Epithelial cell of esophagus (primary cell): ENCODE measurements around the gene SLC43A2.

ENCODE experiments used
- DNase-seq: peaks from one replicate; pipeline ENCODE4 v3.0.0; 2010; ENCODE audit warnings: low read depth
- H3K4me3 ChIP-seq: 2 replicates; pipeline ENCODE4 v1.5.1; 2011; ENCODE audit warnings: mild to moderate bottlenecking, low read length, control low read depth
- TF ChIP-seq, protein P1 (sequence below): IDR thresholded peaks from 2 replicates; pipeline ENCODE4 v1.5.1; 2011; ENCODE audit warnings: low read depth, mild to moderate bottlenecking, low read length, control low read depth, inconsistent platforms; ENCODE audit not compliant: insufficient read depth; ENCODE audit errors: missing control alignments

Gene SLC43A2

DNA sequence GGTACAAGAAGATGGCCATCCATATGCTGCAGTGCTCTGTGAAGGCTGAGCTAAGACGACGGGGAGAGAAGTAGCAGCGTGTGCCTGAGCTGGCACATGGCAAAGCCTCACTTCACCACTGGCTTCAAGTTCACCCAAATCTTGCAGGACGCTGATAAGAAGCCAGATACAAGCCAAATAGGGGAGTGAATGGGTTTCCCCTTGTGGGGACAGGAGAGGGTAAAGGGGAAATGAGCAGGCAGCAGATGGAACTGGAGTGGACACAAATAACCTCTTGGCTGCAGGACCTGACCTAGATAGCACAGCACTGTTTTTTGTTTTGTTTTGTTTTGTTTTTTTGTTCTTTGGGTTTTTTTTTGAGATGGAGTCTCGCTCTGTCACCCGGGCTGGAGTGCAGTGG, 45.1 kb downstream of the SLC43A2 start:
- DNase-seq, result no peak
- H3K4me3 ChIP-seq, result no peak overlapping the region
- TF ChIP-seq, protein P1, sequence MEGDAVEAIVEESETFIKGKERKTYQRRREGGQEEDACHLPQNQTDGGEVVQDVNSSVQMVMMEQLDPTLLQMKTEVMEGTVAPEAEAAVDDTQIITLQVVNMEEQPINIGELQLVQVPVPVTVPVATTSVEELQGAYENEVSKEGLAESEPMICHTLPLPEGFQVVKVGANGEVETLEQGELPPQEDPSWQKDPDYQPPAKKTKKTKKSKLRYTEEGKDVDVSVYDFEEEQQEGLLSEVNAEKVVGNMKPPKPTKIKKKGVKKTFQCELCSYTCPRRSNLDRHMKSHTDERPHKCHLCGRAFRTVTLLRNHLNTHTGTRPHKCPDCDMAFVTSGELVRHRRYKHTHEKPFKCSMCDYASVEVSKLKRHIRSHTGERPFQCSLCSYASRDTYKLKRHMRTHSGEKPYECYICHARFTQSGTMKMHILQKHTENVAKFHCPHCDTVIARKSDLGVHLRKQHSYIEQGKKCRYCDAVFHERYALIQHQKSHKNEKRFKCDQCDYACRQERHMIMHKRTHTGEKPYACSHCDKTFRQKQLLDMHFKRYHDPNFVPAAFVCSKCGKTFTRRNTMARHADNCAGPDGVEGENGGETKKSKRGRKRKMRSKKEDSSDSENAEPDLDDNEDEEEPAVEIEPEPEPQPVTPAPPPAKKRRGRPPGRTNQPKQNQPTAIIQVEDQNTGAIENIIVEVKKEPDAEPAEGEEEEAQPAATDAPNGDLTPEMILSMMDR, result no peak

DNA sequence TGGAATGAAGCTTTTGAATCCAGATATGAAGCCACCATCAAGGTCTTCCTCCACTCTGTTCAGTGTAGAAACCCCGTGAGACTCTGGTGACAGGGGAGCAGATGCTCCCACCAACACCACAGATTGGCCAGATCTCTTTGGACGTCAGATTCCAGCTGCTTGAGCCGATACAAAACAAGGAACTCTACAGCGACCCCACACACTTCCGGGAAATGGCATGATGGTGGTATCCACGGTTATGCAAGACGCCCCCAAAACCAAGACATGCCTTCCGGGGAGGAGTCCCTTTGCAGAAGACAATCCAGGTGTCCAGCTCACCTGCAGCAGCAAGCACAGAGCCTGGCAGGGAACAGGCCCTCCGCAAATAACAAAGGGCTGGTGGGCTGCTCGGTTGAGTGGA, 46.3 kb downstream of the SLC43A2 start:
- no peak overlapping the region for H3K4me3 ChIP-seq
- no peak for DNase-seq
- TF ChIP-seq, protein P1, result no peak

DNA sequence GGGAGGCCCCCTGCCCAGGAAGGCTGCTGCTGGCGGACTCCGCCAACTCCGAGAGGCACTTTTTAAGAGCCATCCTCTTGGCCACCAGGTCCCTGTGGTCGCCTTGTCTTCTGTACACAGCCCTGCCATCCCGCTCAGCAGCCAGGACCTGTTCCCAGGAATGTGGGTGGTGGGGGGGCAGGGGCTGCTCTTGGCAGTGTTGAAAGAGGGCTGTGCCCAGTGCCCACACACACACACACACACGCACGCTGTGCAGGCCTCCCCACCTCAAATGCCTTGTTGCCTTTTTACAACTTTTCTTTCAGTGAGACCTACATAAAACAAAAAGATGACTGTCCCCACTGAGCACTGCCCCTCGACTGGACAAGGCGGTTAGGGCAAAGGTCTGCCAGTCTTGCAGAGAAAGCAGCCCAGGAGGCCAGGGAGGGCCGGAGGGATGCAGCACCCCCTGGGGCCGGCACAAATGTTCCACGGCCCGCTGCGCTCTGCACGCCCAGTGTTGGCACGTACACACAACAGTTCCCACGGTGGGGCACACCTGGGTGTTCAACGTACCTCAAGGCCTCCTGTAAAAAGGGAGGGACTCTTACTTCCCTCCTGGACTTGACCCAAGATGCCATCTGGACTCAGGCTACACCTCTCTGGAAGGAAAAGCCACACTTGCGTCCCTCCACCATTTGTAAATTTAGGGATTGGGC, 47.5 kb downstream of the SLC43A2 start:
- no peak overlapping the region for H3K4me3 ChIP-seq
- TF ChIP-seq, protein P1, result no peak
- DNase-seq, result no peak

- TF ChIP-seq, protein P1, result no peak
- DNase-seq, result no peak
- H3K4me3 ChIP-seq, result no peak overlapping the region
These were observed 50.6 kb downstream of the SLC43A2 start for GRCh38 chr17:1578029-1578428.

- TF ChIP-seq, protein P1, result no peak
- DNase-seq, result no peak
- no peak overlapping the region for H3K4me3 ChIP-seq
These were observed 51.0 kb downstream of the SLC43A2 start for GRCh38 chr17:1577583-1578013.

DNA sequence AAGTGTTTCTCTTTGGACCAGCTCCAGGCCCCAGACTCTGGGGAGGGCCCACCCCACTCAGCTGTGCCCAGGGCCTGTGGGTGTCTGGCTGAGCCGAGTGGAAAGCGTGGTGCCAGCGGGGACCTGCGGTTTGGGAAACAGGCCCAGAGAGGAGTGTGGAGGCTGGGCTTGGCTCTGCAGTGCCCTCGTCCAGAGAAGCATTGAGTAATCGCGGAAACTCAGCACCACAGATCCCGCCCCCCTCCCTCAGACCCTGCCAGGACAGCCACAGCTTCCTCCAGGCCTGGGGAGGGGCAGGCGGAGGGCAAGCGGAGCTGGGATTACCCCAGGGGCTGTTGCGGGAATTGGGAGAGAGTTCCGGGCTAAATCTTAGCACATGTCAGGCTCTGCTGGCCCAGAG, 51.5 kb downstream of the SLC43A2 start:
- TF ChIP-seq, protein P1, result no peak
- H3K4me3 ChIP-seq, result no peak overlapping the region
- peak; percentile 86 for DNase-seq

DNA sequence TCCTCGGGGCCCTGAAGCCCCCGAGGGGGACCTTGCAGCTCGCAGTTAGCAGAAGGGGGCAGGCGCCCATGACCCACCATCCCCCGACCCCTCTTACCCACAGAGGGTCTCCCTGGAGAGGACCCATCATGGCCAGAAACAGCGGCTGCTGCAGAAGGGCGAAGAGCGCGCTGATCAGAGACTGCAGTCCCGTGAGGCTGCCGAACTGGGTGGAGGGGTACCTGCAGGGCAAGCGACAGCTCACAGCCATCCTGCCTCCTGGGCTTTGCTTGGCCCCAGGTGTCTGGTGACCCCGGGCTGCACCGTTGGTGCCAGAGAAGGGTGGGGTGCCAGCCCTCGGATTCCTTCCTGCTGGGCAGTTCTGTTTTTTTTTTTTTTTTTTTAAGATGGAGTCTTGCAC, 52.1 kb downstream of the SLC43A2 start:
- TF ChIP-seq, protein P1, result no peak
- DNase-seq, result no peak
- H3K4me3 ChIP-seq, result no peak overlapping the region
